Esophagus muscularis mucosa (tissue), 4 donors: ENCODE data around the gene PLEKHA5.

Experiments used
- EP300 ChIP-seq: sonication (generic); formaldehyde crosslinking; IDR thresholded peaks from one replicate; pipeline ENCODE4 v1.6.1; 2017; ENCODE audit warnings: antibody characterized with exemption
- POLR2AphosphoS5 ChIP-seq, 2 donors: sonication (generic); formaldehyde crosslinking; IDR thresholded peaks; one replicate each; pipeline ENCODE4 v1.6.1; 2017; ENCODE audit warnings: antibody characterized with exemption in 2 of 2
- TF ChIP-seq, protein P1 (sequence below), 3 experiments: fragments of 200-600 bp in 2 of 3; fragments of 450-650 bp in 1 of 3; sonication (generic) in 2 of 3; IDR thresholded peaks; one replicate each; pipeline ENCODE4 v1.5.1; 2017 to 2019; ENCODE audit warnings: antibody characterized with exemption in 3 of 3, mild to moderate bottlenecking in 2 of 3, moderate library complexity in 1 of 3

- TF ChIP-seq POLR2AphosphoS5 (IDR thresholded peaks at IDR 0.05), result peak in 1 of 2 donors; percentile 9
- TF ChIP-seq, protein P1, sequence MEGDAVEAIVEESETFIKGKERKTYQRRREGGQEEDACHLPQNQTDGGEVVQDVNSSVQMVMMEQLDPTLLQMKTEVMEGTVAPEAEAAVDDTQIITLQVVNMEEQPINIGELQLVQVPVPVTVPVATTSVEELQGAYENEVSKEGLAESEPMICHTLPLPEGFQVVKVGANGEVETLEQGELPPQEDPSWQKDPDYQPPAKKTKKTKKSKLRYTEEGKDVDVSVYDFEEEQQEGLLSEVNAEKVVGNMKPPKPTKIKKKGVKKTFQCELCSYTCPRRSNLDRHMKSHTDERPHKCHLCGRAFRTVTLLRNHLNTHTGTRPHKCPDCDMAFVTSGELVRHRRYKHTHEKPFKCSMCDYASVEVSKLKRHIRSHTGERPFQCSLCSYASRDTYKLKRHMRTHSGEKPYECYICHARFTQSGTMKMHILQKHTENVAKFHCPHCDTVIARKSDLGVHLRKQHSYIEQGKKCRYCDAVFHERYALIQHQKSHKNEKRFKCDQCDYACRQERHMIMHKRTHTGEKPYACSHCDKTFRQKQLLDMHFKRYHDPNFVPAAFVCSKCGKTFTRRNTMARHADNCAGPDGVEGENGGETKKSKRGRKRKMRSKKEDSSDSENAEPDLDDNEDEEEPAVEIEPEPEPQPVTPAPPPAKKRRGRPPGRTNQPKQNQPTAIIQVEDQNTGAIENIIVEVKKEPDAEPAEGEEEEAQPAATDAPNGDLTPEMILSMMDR (IDR thresholded peaks at IDR 0.05), result no peak
- TF ChIP-seq EP300, result no peak
Observed at GRCh38 chr12:19388131-19388549, 258.6 kb downstream of the PLEKHA5 start.
